Activated T-cell treated with anti-CD3 and anti-CD28 coated beads for 1 hour (primary cell): ENCODE results near the gene PARD3.

ENCODE experiments used
- DNase-seq: peaks from one replicate; pipeline ENCODE4 v3.0.0-alpha.2; 2020; ENCODE audit warnings: low read depth

PARD3 gene

GRCh38 chr10:34618611-34619010 is 196.5 kb downstream of the PARD3 start:
- DNase-seq: no peak

GRCh38 chr10:34615770-34616169 is 199.3 kb downstream of the PARD3 start:
- no peak for DNase-seq

GRCh38 chr10:34613491-34613890 is 201.6 kb downstream of the PARD3 start:
- no peak for DNase-seq

GRCh38 chr10:34612938-34613337 is 202.2 kb downstream of the PARD3 start:
- no peak for DNase-seq

- DNase-seq: no peak
Measured at GRCh38 chr10:34612446-34612845, 202.7 kb downstream of the PARD3 start.

- no peak for DNase-seq
Measured at GRCh38 chr10:34609287-34609940, 205.7 kb downstream of the PARD3 start.

- DNase-seq: no peak
Measured at GRCh38 chr10:34607894-34608293, 207.2 kb downstream of the PARD3 start.

GRCh38 chr10:34606890-34607289 is 208.2 kb downstream of the PARD3 start:
- DNase-seq: no peak

GRCh38 chr10:34602478-34602877 is 212.6 kb downstream of the PARD3 start:
- DNase-seq: no peak

- DNase-seq: no peak
Measured at GRCh38 chr10:34601691-34602090, 213.4 kb downstream of the PARD3 start.

GRCh38 chr10:34599026-34599795 is 215.9 kb downstream of the PARD3 start:
- no peak for DNase-seq

- no peak for DNase-seq
Measured at GRCh38 chr10:34596351-34596750, 218.7 kb downstream of the PARD3 start.

GRCh38 chr10:34593930-34594329 is 221.2 kb downstream of the PARD3 start:
- DNase-seq: no peak

GRCh38 chr10:34593374-34593890 is 221.7 kb downstream of the PARD3 start:
- no peak for DNase-seq

- DNase-seq: no peak
Measured at GRCh38 chr10:34590793-34591192, 224.3 kb downstream of the PARD3 start.

- no peak for DNase-seq
Measured at GRCh38 chr10:34589275-34589674, 225.8 kb downstream of the PARD3 start.

GRCh38 chr10:34587680-34588019 is 227.4 kb downstream of the PARD3 start:
- DNase-seq: no peak

- no peak for DNase-seq
Measured at GRCh38 chr10:34587002-34587679, 228.0 kb downstream of the PARD3 start.

- DNase-seq: no peak
Measured at GRCh38 chr10:34585422-34586112, 229.5 kb downstream of the PARD3 start.

GRCh38 chr10:34584164-34584563 is 230.9 kb downstream of the PARD3 start:
- no peak for DNase-seq

- DNase-seq: no peak
Measured at GRCh38 chr10:34581801-34582532, 233.1 kb downstream of the PARD3 start.

GRCh38 chr10:34580643-34581042 is 234.5 kb downstream of the PARD3 start:
- DNase-seq: no peak
